ENCODE results near the gene LMF1. TPM values are rescaled to one million over a fixed set of nuclear protein-coding genes. Genes with fewer than 3 reads are reported as not detected.

Gene LMF1
- polyA plus RNA-seq, 1 donor (not counting 4 experiments of a cell fraction or from before 2014, with no cell fraction given) = 3.1 TPM

DNA sequence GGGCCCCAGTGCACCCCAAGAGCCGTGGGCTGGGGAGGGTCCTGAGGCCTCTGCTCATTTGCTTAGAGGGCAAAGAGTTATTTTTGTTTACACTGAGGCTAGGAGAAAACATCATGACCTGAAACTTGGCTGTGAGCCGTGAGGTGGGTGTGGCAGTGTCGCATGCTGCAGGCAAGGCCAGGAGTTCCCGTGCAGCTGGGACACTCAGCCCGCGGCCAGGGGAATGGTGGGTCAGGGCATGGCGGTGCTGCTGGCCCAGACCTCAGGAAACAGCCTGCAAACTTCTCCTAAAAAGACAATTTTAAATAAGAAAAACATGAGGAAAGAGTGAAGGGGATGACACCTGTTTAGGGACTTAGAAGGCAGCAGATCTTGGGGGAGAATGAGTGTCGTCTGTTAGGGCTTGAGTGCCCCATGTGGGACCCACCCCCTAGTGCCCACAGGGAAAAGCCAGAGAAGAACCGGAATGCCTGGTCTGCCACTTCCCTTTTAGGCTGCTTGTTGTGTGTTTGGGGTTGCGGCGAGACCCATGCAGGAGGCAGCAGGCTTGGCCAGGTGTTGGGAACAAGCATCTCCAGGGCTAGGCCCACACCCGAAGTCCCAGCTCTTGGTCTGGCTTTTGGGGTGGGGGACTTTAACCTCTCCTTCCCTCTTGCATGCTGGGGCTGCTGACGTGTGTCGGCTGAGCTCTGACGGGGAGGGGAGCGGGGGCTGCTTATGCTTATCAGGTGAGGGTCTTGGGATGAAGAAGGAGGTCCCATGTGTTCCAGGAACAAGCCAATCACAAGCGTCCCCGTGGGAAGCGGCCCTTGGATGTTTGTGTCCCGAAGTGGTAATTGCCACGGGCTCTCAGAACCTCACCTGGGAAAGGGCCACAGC lies 89.3 kb downstream of the LMF1 start:
- H3K4me2 ChIP-seq (ENCODE audit: control insufficient read depth, extremely low read depth, insufficient read depth, low read depth, low read length) = no peak overlapping the region
- no peak overlapping the region for H3K9ac ChIP-seq (ENCODE audit: control insufficient read depth, extremely low read depth, insufficient read depth, low read length)
- H2AFZ ChIP-seq (ENCODE audit: control insufficient read depth, low read length) = no peak overlapping the region
- H3K36me3 ChIP-seq (ENCODE audit: control insufficient read depth in 2 of 2, extremely low read depth in 1 of 2, insufficient read depth in 2 of 2, low read length in 2 of 2) = no peaks in the 10 kb centered on the region
- FAIRE-seq (no peak), DNase-seq (ENCODE audit: low read depth, low spot score) (no peak)
- no peak overlapping the region for H3K27ac ChIP-seq (ENCODE audit: control insufficient read depth, insufficient read depth, low read length)
- TF ChIP-seq, protein P1, sequence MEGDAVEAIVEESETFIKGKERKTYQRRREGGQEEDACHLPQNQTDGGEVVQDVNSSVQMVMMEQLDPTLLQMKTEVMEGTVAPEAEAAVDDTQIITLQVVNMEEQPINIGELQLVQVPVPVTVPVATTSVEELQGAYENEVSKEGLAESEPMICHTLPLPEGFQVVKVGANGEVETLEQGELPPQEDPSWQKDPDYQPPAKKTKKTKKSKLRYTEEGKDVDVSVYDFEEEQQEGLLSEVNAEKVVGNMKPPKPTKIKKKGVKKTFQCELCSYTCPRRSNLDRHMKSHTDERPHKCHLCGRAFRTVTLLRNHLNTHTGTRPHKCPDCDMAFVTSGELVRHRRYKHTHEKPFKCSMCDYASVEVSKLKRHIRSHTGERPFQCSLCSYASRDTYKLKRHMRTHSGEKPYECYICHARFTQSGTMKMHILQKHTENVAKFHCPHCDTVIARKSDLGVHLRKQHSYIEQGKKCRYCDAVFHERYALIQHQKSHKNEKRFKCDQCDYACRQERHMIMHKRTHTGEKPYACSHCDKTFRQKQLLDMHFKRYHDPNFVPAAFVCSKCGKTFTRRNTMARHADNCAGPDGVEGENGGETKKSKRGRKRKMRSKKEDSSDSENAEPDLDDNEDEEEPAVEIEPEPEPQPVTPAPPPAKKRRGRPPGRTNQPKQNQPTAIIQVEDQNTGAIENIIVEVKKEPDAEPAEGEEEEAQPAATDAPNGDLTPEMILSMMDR (optimal IDR thresholded peaks at IDR 0.05 in 1 of 3, IDR thresholded peaks at IDR 0.05 in 1 of 3, conservative IDR thresholded peaks at IDR 0.05 in 1 of 3; ENCODE audit: extremely low read depth in 1 of 3, insufficient read depth in 2 of 3, low read length in 3 of 3) = no peak
- no peak for TF ChIP-seq EZH2 (IDR thresholded peaks at IDR 0.05; ENCODE audit: low read length)
- H3K9me3 ChIP-seq (ENCODE audit: control insufficient read depth, low read depth, low read length) = no peaks in the 10 kb centered on the region
- no peaks in the 10 kb centered on the region for H4K20me1 ChIP-seq (ENCODE audit: control insufficient read depth, extremely low read depth, insufficient read depth, low read length)
- H3K9me1 ChIP-seq (ENCODE audit: control insufficient read depth, extremely low read depth, insufficient read depth, low read length) = no peaks in the 10 kb centered on the region
- dilution Hi-C loops (cut with MboI; ENCODE audit: extremely low pct_ligation_motif_present, low sequenced_read_pairs) = no loop called here
- H3K27me3 ChIP-seq (ENCODE audit: control insufficient read depth, extremely low read depth, insufficient read depth, low read length) = peaks cover 15% of the 10 kb centered on the region
- H3K4me1 ChIP-seq (ENCODE audit: control insufficient read depth, extremely low read depth, insufficient read depth, low read length) = no peaks in the 10 kb centered on the region
- no peaks in the 10 kb centered on the region for H3K79me2 ChIP-seq (ENCODE audit: control insufficient read depth, insufficient read depth, low read length)
- H3K4me3 ChIP-seq (ENCODE audit: control insufficient read depth in 2 of 3, extremely low read depth in 1 of 3, insufficient read depth in 2 of 3, low read depth in 1 of 3, low read length in 3 of 3) = no peak overlapping the region

DNA sequence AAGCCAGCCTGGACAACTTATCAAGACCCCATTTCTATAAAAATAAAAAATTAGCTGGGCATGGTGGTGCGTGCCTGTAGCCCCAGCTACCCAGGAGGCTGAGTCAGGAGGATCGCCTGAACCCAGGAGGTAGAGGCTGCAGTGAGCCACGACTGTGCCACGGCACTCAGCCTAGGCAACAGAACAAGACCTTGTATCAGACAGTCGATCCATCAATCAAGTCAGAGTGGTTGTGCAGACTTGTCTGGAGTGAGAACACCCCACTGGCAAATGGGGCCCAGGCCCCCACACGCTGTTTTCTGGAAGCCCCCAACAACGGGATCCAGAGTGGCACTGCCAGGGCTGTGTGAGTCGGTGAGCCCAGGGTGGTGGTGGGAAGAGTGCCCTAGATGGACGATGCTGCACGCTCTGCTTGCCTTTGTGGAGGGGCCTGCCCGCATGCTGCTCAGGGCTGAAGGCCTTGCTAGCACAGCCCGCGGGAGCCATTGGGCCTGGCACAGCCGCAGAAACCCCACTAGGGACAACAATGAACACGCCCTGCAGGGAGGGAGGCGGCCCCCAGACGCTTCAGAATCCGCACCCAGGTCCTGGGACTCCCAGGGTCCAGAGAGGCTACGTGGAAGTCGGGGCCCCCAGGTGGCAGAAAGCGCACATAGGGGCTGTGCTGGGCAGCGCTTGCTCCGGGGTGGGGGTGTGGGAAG lies 90.2 kb downstream of the LMF1 start:
- H3K9me3 ChIP-seq (ENCODE audit: control insufficient read depth, low read depth, low read length) = no peaks in the 10 kb centered on the region
- TF ChIP-seq, protein P1 (optimal IDR thresholded peaks at IDR 0.05 in 1 of 3, IDR thresholded peaks at IDR 0.05 in 1 of 3, conservative IDR thresholded peaks at IDR 0.05 in 1 of 3; ENCODE audit: extremely low read depth in 1 of 3, insufficient read depth in 2 of 3, low read length in 3 of 3) = no peak
- no peak for TF ChIP-seq EZH2 (IDR thresholded peaks at IDR 0.05; ENCODE audit: low read length)
- no peaks in the 10 kb centered on the region for H3K79me2 ChIP-seq (ENCODE audit: control insufficient read depth, insufficient read depth, low read length)
- no peak for FAIRE-seq
- no peaks in the 10 kb centered on the region for H3K4me1 ChIP-seq (ENCODE audit: control insufficient read depth, extremely low read depth, insufficient read depth, low read length)
- no peaks in the 10 kb centered on the region for H4K20me1 ChIP-seq (ENCODE audit: control insufficient read depth, extremely low read depth, insufficient read depth, low read length)
- DNase-seq (ENCODE audit: low read depth, low spot score) = no peak
- no peaks in the 10 kb centered on the region for H3K9me1 ChIP-seq (ENCODE audit: control insufficient read depth, extremely low read depth, insufficient read depth, low read length)
- H3K9ac ChIP-seq (ENCODE audit: control insufficient read depth, extremely low read depth, insufficient read depth, low read length) = no peak overlapping the region
- H3K27ac ChIP-seq (ENCODE audit: control insufficient read depth, insufficient read depth, low read length) = no peak overlapping the region
- no peak overlapping the region for H3K4me2 ChIP-seq (ENCODE audit: control insufficient read depth, extremely low read depth, insufficient read depth, low read depth, low read length)
- no peak overlapping the region for H2AFZ ChIP-seq (ENCODE audit: control insufficient read depth, low read length)
- H3K27me3 ChIP-seq (ENCODE audit: control insufficient read depth, extremely low read depth, insufficient read depth, low read length) = peaks cover 9% of the 10 kb centered on the region
- dilution Hi-C loops (cut with MboI; ENCODE audit: extremely low pct_ligation_motif_present, low sequenced_read_pairs) = no loop called here
- no peak overlapping the region for H3K4me3 ChIP-seq (ENCODE audit: control insufficient read depth in 2 of 3, extremely low read depth in 1 of 3, insufficient read depth in 2 of 3, low read depth in 1 of 3, low read length in 3 of 3)
- H3K36me3 ChIP-seq (ENCODE audit: control insufficient read depth in 2 of 2, extremely low read depth in 1 of 2, insufficient read depth in 2 of 2, low read length in 2 of 2) = no peaks in the 10 kb centered on the region

Data from keratinocyte (primary cell).